ENCODE data around the gene OVCA2.
A peak's percentile ranks its signal among the peaks of the same experiment; 100 is the strongest.

The OVCA2 gene

DNA sequence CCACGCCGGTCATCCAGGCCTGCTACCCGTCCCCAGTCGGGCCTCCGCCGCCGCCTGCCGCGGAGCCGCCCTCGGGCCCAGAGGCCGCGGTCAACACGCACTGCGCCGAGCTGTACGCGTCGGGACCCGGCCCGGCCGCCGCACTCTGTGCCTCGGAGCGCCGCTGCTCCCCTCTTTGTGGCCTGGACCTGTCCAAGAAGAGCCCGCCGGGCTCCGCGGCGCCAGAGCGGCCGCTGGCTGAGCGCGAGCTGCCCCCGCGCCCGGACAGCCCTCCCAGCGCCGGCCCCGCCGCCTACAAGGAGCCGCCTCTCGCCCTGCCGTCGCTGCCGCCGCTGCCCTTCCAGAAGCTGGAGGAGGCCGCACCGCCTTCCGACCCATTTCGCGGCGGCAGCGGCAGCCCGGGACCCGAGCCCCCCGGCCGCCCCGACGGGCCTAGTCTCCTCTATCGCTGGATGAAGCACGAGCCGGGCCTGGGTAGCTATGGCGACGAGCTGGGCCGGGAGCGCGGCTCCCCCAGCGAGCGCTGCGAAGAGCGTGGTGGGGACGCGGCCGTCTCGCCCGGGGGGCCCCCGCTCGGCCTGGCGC, 15.4 kb downstream of the OVCA2 start:
- Histone ChIP-seq H3K27ac (ENCODE audit: low read depth, low read length) (no peak overlapping the region), H3K9me3 (ENCODE audit: insufficient read depth, low read depth, low read length) (no peaks in the 10 kb centered on the region), H3K27me3 (ENCODE audit: insufficient read depth, low read length) (peaks cover 86% of the 10 kb centered on the region), H3K9ac (ENCODE audit: low read depth, low read length) (no peak overlapping the region), H3K36me3 (ENCODE audit: insufficient read depth, low read length) (no peaks in the 10 kb centered on the region; the same call in 1 of the 2 replicates), H3K4me1 (ENCODE audit: insufficient read depth, low read length) (no peaks in the 10 kb centered on the region; the same call in 1 of the 2 replicates), H3K4me3 (ENCODE audit: low read length) (peak overlapping the region; percentile 29; the same call in 1 of the 2 replicates)
- 8% methylated on average over 81 of the region's 81 CpGs for WGBS

DNA sequence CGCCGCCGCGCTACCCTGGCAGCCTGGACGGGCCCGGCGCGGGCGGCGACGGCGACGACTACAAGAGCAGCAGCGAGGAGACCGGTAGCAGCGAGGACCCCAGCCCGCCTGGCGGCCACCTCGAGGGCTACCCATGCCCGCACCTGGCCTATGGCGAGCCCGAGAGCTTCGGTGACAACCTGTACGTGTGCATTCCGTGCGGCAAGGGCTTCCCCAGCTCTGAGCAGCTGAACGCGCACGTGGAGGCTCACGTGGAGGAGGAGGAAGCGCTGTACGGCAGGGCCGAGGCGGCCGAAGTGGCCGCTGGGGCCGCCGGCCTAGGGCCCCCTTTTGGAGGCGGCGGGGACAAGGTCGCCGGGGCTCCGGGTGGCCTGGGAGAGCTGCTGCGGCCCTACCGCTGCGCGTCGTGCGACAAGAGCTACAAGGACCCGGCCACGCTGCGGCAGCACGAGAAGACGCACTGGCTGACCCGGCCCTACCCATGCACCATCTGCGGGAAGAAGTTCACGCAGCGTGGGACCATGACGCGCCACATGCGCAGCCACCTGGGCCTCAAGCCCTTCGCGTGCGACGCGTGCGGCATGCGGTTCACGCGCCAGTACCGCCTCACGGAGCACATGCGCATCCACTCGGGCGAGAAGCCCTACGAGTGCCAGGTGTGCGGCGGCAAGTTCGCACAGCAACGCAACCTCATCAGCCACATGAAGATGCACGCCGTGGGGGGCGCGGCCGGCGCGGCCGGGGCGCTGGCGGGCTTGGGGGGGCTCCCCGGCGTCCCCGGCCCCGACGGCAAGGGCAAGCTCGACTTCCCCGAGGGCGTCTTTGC, 16.2 kb downstream of the OVCA2 start:
- 78% methylated on average over 98 of the region's 98 CpGs for WGBS
- Histone ChIP-seq H3K9ac (ENCODE audit: low read depth, low read length) (no peak overlapping the region), H3K4me3 (ENCODE audit: low read length) (peak overlapping the region; percentile 29; the same call in 1 of the 2 replicates), H3K27ac (ENCODE audit: low read depth, low read length) (no peak overlapping the region), H3K4me1 (ENCODE audit: insufficient read depth, low read length) (peaks cover 3% of the 10 kb centered on the region), H3K9me3 (ENCODE audit: insufficient read depth, low read depth, low read length) (no peaks in the 10 kb centered on the region), H3K27me3 (ENCODE audit: insufficient read depth, low read length) (peaks cover 84% of the 10 kb centered on the region), H3K36me3 (ENCODE audit: insufficient read depth, low read length) (no peaks in the 10 kb centered on the region; the same call in 1 of the 2 replicates)

- WGBS = 46% methylated on average over 68 of the region's 78 CpGs
- H3K4me1 ChIP-seq (ENCODE audit: insufficient read depth, low read length) = peaks cover 11% of the 10 kb centered on the region
- peak overlapping the region; percentile 40 for H3K4me3 ChIP-seq (ENCODE audit: low read length)
- peaks cover 75% of the 10 kb centered on the region for H3K27me3 ChIP-seq (ENCODE audit: insufficient read depth, low read length)
- H3K9me3 ChIP-seq (ENCODE audit: insufficient read depth, low read depth, low read length) = no peaks in the 10 kb centered on the region
- no peak overlapping the region for H3K9ac ChIP-seq (ENCODE audit: low read depth, low read length)
- H3K36me3 ChIP-seq (ENCODE audit: insufficient read depth, low read length) = no peaks in the 10 kb centered on the region; the same call in 1 of the 2 replicates
- H3K27ac ChIP-seq (ENCODE audit: low read depth, low read length) = no peak overlapping the region
Measured at GRCh38 chr17:2058586-2059546, 17.0 kb downstream of the OVCA2 start.

DNA sequence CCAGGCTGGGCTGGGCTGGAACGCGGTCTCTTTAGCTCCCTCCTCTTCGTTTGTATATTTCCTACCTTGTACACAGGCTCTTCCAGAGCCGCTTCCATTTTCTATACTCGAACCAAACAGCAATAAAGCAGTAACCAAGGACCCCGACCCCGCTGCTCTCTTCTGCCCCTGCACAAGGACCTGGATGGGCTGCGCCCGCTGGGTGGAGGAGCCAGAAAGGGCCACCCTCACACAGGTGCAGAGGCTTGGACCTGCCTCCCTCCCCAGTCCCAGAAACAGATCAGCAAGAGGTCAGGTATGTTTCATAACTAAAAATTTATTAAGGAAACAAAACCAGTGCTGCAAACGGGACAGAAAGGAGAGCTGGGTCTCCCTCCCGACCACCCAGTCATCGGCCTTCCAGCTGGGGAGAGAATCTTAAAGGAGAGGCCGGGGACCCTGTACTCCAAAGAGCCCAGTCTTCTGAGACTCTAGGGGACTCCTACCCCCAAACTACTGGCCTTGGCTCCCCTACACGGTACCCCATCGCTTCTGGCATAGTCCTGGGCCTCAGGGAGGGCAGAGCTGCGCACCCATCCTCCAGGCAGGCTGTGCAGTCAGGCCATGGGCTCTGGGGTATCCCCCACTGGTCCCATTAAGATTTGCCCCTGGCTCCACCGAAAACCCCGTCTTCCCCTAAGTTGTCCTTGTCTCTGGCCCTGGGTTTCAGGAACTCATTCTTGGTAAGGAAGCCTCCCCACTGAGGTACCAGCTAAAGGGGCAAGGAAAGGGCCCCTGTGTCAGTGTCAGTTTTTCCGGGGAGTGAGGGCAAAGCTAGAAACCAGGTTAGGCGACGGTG, 17.9 kb downstream of the OVCA2 start:
- 86% methylated on average over 21 of the region's 21 CpGs for WGBS
- Histone ChIP-seq H3K27me3 (ENCODE audit: insufficient read depth, low read length) (peaks cover 66% of the 10 kb centered on the region), H3K27ac (ENCODE audit: low read depth, low read length) (no peak overlapping the region), H3K9ac (ENCODE audit: low read depth, low read length) (no peak overlapping the region), H3K4me1 (ENCODE audit: insufficient read depth, low read length) (peaks cover 11% of the 10 kb centered on the region), H3K9me3 (ENCODE audit: insufficient read depth, low read depth, low read length) (no peaks in the 10 kb centered on the region), H3K36me3 (ENCODE audit: insufficient read depth, low read length) (no peaks in the 10 kb centered on the region; the same call in 1 of the 2 replicates), H3K4me3 (ENCODE audit: low read length) (peak overlapping the region; percentile 26; the same call in 1 of the 2 replicates)

DNA sequence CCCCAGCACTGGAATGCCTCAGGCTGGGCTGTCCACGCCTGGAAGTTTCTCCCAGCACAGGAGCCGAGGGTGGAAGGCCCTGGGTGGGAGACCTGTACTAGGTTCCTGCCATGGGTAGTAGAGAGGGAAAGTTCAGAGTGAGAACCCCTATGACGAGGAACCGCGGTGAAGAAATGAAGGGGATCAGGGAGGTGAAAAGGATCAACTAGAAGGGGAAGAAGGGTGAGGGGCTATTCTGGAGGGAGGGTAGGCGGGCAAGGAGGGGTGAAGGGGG, 18.5 kb downstream of the OVCA2 start:
- H3K9ac ChIP-seq (ENCODE audit: low read depth, low read length) = no peak overlapping the region
- peaks cover 11% of the 10 kb centered on the region for H3K4me1 ChIP-seq (ENCODE audit: insufficient read depth, low read length)
- H3K9me3 ChIP-seq (ENCODE audit: insufficient read depth, low read depth, low read length) = no peaks in the 10 kb centered on the region
- WGBS = 89% methylated on average over 6 of the region's 6 CpGs
- no peak overlapping the region for H3K4me3 ChIP-seq (ENCODE audit: low read length)
- no peak overlapping the region for H3K27ac ChIP-seq (ENCODE audit: low read depth, low read length)
- H3K27me3 ChIP-seq (ENCODE audit: insufficient read depth, low read length) = peaks cover 60% of the 10 kb centered on the region
- no peaks in the 10 kb centered on the region; the same call in 1 of the 2 replicates for H3K36me3 ChIP-seq (ENCODE audit: insufficient read depth, low read length)

DNA sequence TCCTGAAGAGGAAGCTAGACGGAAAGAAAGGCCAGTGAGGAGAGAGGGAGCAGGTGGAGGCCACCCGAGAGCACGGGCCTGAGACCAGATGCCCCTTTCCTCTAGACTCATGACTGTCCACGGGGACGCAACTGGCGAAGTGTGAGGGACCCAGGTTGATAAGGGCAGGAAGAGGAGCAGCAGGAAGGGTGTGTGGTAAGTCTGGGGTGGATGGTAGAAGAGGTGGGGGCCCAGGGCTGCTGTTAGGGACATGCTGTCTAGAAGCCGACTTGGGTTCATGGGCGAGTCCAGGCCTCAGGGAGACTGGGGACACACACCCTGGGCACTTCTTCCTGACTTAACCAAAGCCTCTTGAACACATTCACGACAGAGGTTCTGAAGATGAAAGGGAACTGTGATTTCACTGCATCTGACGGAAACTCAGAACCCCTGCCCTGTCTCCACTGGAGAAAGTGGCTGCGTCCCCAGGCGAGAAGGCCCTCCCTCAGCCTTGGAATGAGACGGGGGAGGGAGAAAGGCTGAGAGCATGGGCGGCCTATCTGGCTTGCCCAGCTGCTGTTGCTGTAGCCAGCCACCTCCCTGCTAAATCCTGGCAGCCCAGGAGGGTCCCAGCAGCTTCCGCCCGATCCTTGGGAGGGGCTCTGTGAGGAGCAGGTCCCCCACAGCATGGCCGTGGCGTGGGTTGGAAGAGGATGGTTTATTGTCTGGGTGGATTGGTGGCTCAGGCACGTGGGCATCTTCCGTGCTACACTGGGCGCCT, 19.0 kb downstream of the OVCA2 start:
- peaks cover 55% of the 10 kb centered on the region for H3K27me3 ChIP-seq (ENCODE audit: insufficient read depth, low read length)
- no peak overlapping the region for H3K27ac ChIP-seq (ENCODE audit: low read depth, low read length)
- H3K36me3 ChIP-seq (ENCODE audit: insufficient read depth, low read length) = no peaks in the 10 kb centered on the region; the same call in 1 of the 2 replicates
- WGBS = 93% methylated on average over 21 of the region's 21 CpGs
- no peak overlapping the region for H3K4me3 ChIP-seq (ENCODE audit: low read length)
- no peaks in the 10 kb centered on the region for H3K9me3 ChIP-seq (ENCODE audit: insufficient read depth, low read depth, low read length)
- peaks cover 11% of the 10 kb centered on the region for H3K4me1 ChIP-seq (ENCODE audit: insufficient read depth, low read length)
- no peak overlapping the region for H3K9ac ChIP-seq (ENCODE audit: low read depth, low read length)

DNA sequence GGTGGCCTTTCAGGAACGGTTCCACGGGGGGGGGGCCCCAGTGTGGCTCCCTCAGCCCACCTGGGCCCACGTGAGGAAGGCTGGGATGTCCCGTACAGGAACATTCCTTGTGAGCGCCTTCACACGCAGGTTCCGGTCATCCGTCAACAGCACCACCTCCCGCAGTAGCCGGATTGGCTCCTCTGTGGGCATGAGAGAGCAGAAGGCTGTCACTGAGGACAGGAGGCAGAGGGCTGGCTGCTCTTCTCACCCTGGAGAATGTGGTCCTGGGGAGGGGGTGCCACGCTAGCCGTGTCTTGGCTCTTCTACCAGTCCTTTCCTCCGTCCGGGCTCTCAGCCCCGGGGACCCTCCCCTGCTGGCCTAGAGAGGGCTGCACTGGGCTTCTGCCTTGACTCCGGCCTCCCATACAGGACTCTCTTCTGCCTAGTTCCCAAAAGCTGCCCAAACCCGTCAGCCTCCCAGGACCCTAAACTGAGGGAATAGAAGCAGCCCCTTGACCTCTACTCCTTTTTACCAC, 19.7 kb downstream of the OVCA2 start:
- peaks cover 11% of the 10 kb centered on the region for H3K4me1 ChIP-seq (ENCODE audit: insufficient read depth, low read length)
- peaks cover 48% of the 10 kb centered on the region for H3K27me3 ChIP-seq (ENCODE audit: insufficient read depth, low read length)
- H3K36me3 ChIP-seq (ENCODE audit: insufficient read depth, low read length) = no peaks in the 10 kb centered on the region; the same call in 1 of the 2 replicates
- H3K27ac ChIP-seq (ENCODE audit: low read depth, low read length) = no peak overlapping the region
- no peaks in the 10 kb centered on the region for H3K9me3 ChIP-seq (ENCODE audit: insufficient read depth, low read depth, low read length)
- no peak overlapping the region for H3K9ac ChIP-seq (ENCODE audit: low read depth, low read length)
- 90% methylated on average over 17 of the region's 17 CpGs for WGBS
- H3K4me3 ChIP-seq (ENCODE audit: low read length) = no peak overlapping the region

GRCh38 chr17:2062571-2063183, 20.9 kb downstream of the OVCA2 start:
- peaks cover 11% of the 10 kb centered on the region for H3K4me1 ChIP-seq (ENCODE audit: insufficient read depth, low read length)
- H3K4me3 ChIP-seq (ENCODE audit: low read length) = no peak overlapping the region; the same call in 1 of the 2 replicates
- peaks cover 36% of the 10 kb centered on the region for H3K27me3 ChIP-seq (ENCODE audit: insufficient read depth, low read length)
- no peaks in the 10 kb centered on the region for H3K9me3 ChIP-seq (ENCODE audit: insufficient read depth, low read depth, low read length)
- no peak overlapping the region for H3K9ac ChIP-seq (ENCODE audit: low read depth, low read length)
- WGBS = 41% methylated on average over 11 of the region's 11 CpGs
- no peaks in the 10 kb centered on the region; the same call in 1 of the 2 replicates for H3K36me3 ChIP-seq (ENCODE audit: insufficient read depth, low read length)
- no peak overlapping the region for H3K27ac ChIP-seq (ENCODE audit: low read depth, low read length)

DNA sequence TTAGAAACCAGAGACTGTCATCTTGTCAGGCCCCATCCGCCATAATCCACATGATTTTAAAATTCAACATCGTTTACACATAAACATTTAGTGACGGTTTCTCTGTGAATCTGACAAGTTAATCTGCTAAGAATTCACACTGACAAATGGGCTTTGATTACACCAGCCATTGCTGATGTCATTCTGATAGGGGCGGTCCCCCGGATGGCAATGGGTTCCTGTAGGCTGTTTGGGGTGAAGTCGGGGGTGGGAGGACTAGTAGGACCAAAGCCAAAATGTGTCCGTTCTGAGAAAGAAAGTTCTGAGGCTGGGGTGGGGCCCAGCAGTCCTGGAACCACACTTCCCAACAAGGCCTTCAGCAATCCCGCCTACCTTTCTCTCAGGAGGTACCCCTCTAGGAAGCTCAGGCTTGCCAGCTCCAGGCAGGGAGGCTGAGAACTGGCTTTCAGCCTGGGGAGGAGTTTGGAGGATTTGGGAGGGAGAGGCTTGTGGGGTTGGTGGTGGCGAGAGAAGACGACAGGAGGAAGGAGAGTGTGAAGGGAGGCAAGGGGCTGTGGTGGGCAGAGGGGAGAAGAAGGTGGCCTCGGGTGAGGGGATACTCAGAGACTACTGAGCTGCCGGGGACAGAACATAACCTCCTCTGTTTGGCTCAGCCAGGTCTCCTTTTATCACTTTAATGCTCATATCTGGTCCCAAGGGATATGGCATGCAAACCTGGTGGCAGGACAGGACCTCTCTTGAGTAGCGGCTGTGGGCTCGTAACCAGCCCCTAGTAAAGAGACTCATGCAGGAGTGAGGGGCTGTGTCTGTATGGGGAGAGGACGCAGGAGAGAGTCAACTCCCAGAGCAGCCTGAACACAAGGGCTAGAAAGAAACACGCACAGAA, 21.7 kb downstream of the OVCA2 start:
- Histone ChIP-seq H3K27ac (ENCODE audit: low read depth, low read length) (no peak overlapping the region), H3K36me3 (ENCODE audit: insufficient read depth, low read length) (peaks cover under 1% of the 10 kb centered on the region; the same call in 1 of the 2 replicates), H3K9ac (ENCODE audit: low read depth, low read length) (no peak overlapping the region), H3K27me3 (ENCODE audit: insufficient read depth, low read length) (peaks cover 28% of the 10 kb centered on the region), H3K4me3 (ENCODE audit: low read length) (no peak overlapping the region), H3K9me3 (ENCODE audit: insufficient read depth, low read depth, low read length) (no peaks in the 10 kb centered on the region), H3K4me1 (ENCODE audit: insufficient read depth, low read length) (peaks cover 11% of the 10 kb centered on the region)
- WGBS = 85% methylated on average over 16 of the region's 16 CpGs

All from HUES64 (cell line).